ENCODE measurements around the gene DIRAS1.

GRCh38 chr19:2719920-2720776, 1.0 kb downstream of the DIRAS1 start:
- TF ChIP-seq, protein P1, sequence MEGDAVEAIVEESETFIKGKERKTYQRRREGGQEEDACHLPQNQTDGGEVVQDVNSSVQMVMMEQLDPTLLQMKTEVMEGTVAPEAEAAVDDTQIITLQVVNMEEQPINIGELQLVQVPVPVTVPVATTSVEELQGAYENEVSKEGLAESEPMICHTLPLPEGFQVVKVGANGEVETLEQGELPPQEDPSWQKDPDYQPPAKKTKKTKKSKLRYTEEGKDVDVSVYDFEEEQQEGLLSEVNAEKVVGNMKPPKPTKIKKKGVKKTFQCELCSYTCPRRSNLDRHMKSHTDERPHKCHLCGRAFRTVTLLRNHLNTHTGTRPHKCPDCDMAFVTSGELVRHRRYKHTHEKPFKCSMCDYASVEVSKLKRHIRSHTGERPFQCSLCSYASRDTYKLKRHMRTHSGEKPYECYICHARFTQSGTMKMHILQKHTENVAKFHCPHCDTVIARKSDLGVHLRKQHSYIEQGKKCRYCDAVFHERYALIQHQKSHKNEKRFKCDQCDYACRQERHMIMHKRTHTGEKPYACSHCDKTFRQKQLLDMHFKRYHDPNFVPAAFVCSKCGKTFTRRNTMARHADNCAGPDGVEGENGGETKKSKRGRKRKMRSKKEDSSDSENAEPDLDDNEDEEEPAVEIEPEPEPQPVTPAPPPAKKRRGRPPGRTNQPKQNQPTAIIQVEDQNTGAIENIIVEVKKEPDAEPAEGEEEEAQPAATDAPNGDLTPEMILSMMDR (IDR thresholded peaks at IDR 0.05; ENCODE audit: low read depth, low read length): no peak
- TF ChIP-seq EZH2phosphoT487 (IDR thresholded peaks at IDR 0.05; ENCODE audit: low read depth): no peak

Measured in OCI-LY3 (cell line).